GM19025 (cell line): Measurements from ENCODE around the gene PLCG2.

ENCODE experiments used
- ATAC-seq: cut with Tn5 transposase; IDR thresholded peaks from one replicate; pipeline ENCODE4 v1.9.1; 2021; ENCODE audit warnings: mild to moderate bottlenecking, low read depth, moderate library complexity; ENCODE audit not compliant: unreplicated experiment

PLCG2 gene

GRCh38 chr16:81813648-81814047 lies 34.6 kb downstream of the PLCG2 start:
- ATAC-seq, result no peak

- no peak for ATAC-seq
Measured at GRCh38 chr16:81814751-81815428, 35.8 kb downstream of the PLCG2 start.

GRCh38 chr16:81815429-81815766 lies 36.3 kb downstream of the PLCG2 start:
- ATAC-seq, result no peak

DNA sequence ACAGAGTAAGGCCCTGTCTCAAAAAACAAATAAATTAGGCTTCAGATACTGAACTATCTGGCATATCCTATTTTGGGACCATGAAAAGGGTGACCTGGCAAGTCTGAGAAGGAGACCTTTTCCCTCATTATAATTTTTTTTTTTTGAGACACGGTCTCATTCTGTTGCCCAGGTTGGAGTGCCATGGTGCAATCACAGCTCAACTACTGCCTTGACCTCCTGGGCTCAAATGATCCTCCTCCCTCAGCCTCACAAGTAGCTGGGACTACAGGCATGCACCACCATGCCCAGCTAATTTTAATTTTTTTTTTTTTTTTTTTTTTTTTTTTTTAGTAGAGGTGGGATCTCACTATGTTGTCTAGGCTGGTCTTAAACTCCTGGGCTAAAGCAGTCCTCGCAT lies 37.3 kb downstream of the PLCG2 start:
- no peak for ATAC-seq

DNA sequence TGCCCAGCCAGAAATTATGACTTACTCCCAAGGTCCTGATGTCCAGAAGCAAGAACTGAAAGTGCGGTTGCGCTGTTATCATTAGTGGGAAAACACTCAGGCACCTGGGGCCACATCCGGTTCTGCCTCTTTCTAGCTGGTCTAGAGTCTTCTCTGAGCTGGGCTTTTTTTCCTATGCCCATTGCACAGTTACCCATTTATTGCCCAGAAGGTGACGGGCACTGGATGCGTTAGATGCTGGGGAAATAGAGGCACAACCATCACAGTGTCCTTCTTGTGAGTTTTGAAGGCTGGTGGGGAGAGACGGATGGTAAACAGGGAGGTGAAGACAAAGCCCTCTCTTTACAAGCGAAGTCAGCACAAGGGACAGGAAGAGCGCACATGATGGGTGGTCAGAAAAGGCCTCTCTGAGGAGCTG lies 37.7 kb downstream of the PLCG2 start:
- no peak for ATAC-seq

DNA sequence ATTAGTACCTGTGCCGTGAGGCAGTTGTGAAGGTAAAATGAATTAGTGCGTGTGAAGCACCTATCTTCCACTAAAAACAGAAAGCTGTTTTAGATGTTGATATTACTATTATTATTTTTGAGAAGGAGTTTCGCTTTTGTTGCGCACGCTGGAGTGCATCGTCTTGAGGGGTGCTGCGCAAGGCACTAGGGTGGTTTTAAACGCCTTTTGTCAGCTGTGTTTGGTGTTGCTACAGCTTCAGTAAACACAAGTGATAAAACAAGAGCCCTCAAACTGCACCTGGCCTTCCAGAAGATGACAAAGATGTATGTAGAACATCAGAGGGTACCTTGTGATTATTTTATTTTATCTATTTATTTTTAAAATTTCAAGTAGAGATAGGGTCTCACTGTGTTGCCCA lies 38.2 kb downstream of the PLCG2 start:
- no peak for ATAC-seq

DNA sequence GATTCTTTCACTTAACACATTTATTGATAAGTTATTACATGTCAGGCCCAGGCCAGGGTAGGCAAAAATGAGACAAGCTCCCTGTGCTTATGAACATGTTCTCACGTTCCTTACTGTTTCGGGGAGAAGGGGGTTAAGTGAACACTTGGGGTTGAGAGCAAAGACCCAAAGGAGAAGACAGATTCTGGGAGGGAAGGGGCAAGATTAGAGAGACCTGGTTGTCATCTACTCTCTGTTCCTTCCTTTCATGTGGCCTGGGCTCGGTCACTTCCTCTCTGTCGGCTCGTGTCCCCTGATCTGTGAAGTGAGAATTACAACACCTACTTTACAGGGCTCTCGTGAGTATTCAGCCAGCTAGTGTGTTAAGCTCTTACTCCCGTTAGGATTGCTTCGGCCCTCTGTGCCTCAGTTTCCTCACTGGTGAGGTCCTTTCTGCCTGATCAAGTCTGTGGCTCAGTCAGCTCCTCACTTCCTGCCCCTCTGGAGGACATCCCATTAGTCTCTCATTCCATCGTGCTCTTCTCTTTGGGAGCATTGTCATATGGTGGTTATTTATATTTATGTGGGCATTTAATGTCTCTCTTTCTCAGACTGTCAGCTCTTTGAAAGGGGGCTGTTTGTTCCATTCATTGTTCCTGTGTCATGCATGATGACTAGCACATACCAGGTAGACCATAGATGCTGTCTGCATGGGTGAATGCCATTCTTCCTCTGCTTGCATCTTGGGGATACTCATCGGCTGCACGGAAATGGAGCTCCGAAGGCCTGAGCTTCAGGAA lies 38.9 kb downstream of the PLCG2 start:
- ATAC-seq, result no peak

DNA sequence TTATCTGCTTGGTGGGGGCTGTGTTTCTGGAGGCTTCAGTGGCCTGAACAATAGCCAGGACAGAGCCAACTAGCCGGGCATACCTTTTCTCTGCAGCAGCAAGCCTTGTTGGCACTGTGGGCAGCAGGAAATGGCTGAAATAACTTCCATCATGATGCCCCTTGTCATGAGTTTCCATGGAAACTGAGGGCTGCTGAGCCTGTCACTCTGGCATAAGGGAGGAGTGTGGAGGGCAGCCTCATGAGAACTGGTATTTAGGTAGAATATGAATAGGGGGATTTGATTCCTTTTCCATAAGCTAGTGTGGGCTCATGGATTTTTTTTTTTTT lies 39.4 kb downstream of the PLCG2 start:
- ATAC-seq, result no peak

GRCh38 chr16:81818905-81819304 lies 39.8 kb downstream of the PLCG2 start:
- no peak for ATAC-seq

DNA sequence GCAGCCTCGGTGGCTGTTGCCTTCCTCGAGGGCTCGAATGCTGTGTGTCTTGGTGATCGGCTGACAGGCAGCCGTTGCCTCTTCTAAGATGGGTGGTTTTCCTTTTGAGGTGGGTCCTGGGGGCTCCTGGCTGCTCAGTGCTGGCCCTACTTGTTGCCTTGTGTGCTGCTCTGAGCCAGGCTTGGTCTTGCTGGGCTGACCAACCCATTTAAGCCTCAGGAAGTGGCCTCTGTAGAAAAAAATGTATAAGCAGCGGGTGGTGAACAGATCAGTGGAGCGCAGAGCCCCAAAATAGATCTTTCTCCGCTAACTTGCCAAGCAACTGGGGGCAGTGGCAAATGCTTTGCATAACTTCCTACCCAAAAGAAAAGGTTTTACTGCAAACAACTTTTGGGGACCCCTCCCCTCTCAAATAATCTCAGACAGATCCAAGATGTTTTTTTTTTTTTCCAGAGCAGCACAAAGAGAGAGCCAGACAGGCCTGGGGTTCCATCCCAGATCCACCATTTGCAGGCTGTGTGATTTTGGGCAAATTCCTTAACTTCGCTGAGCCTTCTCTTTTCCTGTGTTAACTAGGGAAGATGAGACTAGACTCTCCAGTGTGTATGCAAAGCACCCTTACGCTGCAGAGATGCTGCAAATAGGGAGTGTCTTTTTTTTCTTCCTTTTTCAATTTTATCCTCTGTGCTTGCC lies 42.5 kb downstream of the PLCG2 start:
- peak; percentile 39 for ATAC-seq

DNA sequence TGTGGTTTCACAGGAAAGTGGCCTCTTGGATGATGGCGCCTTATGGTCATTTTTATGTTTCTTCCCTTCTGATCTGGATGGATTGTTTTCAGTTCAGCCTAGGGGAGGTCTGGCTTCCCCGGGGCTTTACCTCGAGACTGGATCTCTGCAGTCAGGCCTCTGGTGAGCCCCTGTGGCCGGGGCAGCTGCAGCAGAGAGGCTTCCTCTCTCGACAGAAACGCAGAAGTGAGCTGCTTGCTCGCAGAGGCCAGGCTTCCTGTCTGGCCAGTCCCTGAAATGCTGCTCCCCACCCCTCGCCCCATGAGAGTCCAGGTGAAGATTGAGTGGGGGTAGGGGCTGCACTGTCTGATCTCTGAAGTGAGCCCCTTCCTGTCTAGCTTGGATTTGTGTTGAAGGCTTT lies 44.0 kb downstream of the PLCG2 start:
- peak; percentile 56 for ATAC-seq

- no peak for ATAC-seq
Measured at GRCh38 chr16:81823734-81824133, 44.6 kb downstream of the PLCG2 start.

DNA sequence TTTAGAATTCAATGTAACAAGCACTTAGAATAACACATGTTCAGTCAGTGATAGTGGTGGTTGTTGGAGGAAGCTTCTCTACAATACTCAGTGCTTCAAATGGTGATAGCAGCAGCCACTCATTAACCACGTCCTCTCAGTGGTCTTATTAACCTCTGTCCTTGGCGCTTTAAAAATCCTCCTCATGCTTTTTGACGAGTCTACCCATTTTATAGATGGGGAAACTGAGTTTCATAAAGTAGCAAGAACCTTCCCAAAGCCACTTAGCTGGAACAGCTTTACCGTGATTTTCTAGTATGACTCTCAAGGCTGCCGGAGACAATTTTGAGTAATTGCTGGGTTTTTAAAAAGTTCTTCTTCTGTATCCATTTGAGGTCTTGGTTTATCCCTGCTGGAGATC lies 47.4 kb downstream of the PLCG2 start:
- ATAC-seq, result no peak

- ATAC-seq, result no peak
Measured at GRCh38 chr16:81830845-81831540, 51.9 kb downstream of the PLCG2 start.

- ATAC-seq, result peak; percentile 68
Measured at GRCh38 chr16:81831722-81832126, 52.6 kb downstream of the PLCG2 start.

- ATAC-seq, result no peak
Measured at GRCh38 chr16:81832801-81833547, 53.9 kb downstream of the PLCG2 start.

DNA sequence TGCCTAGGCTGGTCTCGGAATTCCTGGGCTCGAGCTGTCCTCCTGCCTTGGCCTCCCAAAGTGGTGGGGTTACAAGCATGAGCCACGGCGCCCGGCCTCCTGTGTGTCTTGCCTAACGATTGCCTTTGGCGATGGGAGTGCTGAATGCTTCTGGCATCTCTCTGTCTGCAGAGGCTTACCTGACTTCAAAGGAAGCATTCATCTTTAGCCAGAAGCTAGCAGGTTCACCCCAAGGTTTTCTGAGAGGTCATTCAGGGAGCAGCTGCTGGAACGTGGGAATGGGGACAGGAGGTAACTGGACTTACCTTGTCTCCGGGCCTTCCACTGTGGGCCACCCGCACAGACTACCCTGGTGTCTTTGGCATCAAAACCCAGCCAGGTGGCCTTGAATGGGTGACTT lies 54.7 kb downstream of the PLCG2 start:
- ATAC-seq, result no peak

GRCh38 chr16:81834868-81835267 lies 55.8 kb downstream of the PLCG2 start:
- no peak for ATAC-seq

DNA sequence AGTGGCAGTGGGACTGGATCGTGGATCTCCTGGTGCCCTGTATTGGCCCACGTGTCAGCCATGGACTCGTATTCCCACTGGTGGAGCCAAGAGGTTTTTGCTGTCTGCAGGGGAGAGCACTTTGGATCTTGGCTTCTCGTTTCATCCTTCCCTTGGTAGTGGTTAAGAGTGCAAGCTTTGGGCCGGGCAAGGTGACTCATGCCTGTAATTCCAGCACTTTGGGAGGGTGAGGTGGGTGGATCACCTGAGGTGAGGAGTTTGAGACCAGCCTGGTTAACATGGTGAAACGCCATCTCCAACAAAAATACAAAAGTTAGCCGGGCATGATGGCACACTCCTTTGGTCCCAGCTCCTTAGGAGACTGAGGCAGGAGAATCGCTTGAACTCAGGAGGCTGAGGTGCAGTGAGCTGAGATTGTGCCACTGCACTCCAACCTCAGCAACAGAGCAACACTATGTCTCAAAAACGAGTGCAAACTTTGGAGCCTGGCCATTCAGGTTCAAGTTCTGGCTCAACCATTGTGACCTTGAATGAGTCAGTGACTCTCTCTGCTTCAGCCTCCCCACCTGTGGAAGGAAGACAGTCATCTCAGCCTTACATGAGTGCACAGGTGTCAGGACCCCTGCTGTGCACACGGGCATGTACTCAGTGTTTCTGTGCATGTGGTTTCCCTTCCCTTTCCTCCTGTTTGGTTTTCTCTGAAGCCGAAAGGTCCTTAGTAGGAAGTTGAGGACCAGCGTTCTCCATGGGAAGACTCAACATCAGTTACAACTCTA lies 57.4 kb downstream of the PLCG2 start:
- peak; percentile 53 for ATAC-seq

DNA sequence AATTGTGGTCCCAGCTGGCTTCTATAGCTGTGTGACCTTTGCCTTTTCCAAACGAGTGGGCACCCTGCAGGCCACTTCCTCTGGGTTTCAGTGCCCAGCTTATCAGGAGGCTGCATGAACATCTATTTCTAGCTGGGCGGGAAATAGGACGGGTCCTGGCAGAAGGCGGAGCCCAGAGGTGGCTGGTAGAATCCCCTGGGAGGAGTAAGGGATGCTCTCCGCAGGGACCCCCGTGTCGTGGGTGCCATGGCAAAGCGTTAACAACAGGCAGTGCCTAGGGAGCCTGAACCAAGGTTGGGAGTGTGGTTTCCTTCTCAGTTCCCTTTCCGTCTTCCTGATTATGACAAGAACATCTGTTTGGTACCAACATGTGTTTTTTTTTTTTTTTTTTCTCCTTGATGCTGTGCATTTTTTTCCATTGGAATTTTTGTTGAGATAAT lies 58.2 kb downstream of the PLCG2 start:
- ATAC-seq, result no peak
